Activated T-cell treated with anti-CD3 and anti-CD28 coated beads, Interleukin-2, amount 50 U/mL, for 4 hours (primary cell): ENCODE measurements around the gene RYR2. TPM values are rescaled to one million over a fixed set of nuclear protein-coding genes. Genes with fewer than 3 reads are reported as not detected.

Experiments
- ATAC-seq, 2 donors: fragments of 200-7000 bp; cut with Tn5 transposase; one replicate each; pipeline ENCODE4 v1.10.0; 2021
- DNase-seq: peaks from one replicate; pipeline ENCODE4 v3.0.0-alpha.2; 2020
- H3K27me3 Mint-ChIP-seq: one replicate; pipeline ENCODE4 v1.8.0; 2021; ENCODE audit warnings: low read depth, mixed read lengths
- H3K36me3 Mint-ChIP-seq: one replicate; pipeline ENCODE4 v1.8.0; 2022; ENCODE audit warnings: mixed read lengths; ENCODE audit not compliant: insufficient read depth
- H3K4me1 Mint-ChIP-seq: one replicate; pipeline ENCODE4 v1.8.0; 2021; ENCODE audit warnings: low read depth, mixed read lengths
- H3K4me3 Mint-ChIP-seq: one replicate; pipeline ENCODE4 v1.8.0; 2021; ENCODE audit warnings: mild to moderate bottlenecking, moderate library complexity, mixed read lengths
- H3K9me3 Mint-ChIP-seq: one replicate; pipeline ENCODE4 v1.8.0; 2021; ENCODE audit warnings: mixed read lengths
- total RNA-seq, 3 donors: library from RNA; stranded (reverse); gene quantifications; one replicate each; pipeline ENCODE4 v1.2.1, GENCODE V29; 2021

RYR2 gene
- total RNA-seq, 3 donors from 2014 or later, result 0.05 to 0.08 (median 0.05) TPM

DNA sequence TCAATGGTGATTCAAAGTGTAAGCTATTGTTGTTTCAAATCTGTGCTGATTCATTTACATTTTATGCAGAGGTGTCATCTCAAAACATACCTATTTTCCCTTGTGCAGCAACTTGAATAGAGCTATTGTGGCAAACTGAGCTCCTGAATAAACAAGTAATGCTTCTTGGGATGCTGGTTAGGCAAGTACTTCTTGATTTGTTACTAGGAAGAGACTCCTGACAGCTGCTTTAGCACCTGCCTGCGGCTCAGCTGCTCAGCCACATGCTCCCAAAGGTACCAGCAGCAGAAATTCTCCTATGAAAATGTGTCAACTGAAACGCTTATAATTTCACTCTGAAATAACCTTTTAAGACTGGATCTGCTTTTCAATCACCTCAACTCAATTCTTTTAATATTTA lies 352.3 kb downstream of the RYR2 start:
- DNase-seq, result no peak
- peaks cover 9% of the 10 kb centered on the region for H3K27me3 Mint-ChIP-seq
- H3K9me3 Mint-ChIP-seq, result peaks cover 2% of the 10 kb centered on the region
- H3K4me3 Mint-ChIP-seq, result no peak overlapping the region
- no peaks in the 10 kb centered on the region for H3K4me1 Mint-ChIP-seq
- no peaks in the 10 kb centered on the region for H3K36me3 Mint-ChIP-seq
- no peak for ATAC-seq

DNA sequence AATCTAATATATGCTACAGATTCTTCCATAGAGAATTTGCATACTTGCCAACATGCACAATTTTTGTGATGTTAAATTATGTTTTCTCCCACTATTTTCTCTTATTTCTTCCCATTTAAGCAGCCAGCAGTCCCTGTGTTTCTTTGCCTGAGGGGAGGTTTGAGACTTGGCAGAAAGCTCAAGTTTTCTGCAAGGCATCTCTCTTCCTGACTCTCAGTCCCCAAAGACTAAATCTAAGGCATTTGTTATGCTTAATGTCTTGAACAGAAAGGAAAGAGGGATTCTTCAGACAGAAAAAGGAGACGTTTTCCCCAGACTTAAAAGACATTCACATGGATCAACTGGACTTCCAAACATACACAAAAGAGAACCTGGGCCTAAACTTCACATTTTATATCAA lies 354.4 kb downstream of the RYR2 start:
- no peak overlapping the region for H3K4me3 Mint-ChIP-seq

DNA sequence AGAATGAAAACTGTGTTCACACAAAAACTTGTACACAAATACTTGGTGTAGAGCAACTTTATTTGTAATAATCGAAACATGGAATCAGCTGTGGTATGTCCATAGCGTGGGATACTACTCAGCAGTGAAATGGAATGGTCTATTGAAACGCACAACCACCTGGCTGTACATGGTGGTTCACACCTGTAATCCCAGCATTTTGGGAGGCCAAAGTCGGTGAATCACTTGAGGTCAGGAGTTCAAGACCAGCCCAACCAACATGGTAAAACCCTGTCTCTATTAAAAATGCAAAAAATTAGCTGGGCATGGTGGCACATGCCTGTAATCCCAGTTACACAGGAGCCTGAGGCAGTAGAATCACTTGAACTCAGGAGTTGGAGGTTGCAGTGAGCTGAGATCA lies 356.8 kb downstream of the RYR2 start:
- ATAC-seq, result no peak
- H3K4me1 Mint-ChIP-seq, result no peaks in the 10 kb centered on the region
- no peak for DNase-seq
- no peak overlapping the region for H3K4me3 Mint-ChIP-seq
- H3K27me3 Mint-ChIP-seq, result peaks cover 7% of the 10 kb centered on the region
- H3K9me3 Mint-ChIP-seq, result peaks cover 20% of the 10 kb centered on the region
- H3K36me3 Mint-ChIP-seq, result no peaks in the 10 kb centered on the region

More for the DNA sequence above, 354.4 kb downstream of the RYR2 start:
- ATAC-seq (no peak), DNase-seq (no peak)
- peaks cover 9% of the 10 kb centered on the region for H3K9me3 Mint-ChIP-seq
- no peaks in the 10 kb centered on the region for H3K36me3 Mint-ChIP-seq
- H3K4me1 Mint-ChIP-seq, result no peaks in the 10 kb centered on the region
- peaks cover 7% of the 10 kb centered on the region for H3K27me3 Mint-ChIP-seq

DNA sequence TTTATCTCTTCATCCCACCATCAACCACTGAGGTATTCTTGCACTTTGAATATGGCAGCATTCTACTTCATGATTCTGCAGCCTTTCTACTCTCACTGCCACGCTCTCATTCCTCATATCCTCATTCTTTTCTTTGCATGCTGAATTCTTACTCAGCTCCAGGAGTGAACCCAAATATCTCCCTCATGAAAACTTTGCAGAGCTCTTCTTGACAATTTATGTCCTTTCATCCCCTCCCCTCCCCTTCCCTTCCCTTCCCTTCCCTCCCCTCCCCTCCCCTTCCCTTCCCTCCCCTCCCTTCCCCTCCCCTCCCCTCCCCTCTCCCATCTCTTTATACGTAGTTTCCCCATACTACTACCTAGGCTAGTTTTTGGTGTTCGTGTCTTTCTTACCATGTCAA lies 363.9 kb downstream of the RYR2 start:
- ATAC-seq (no peak), DNase-seq (no peak)
- H3K4me3 Mint-ChIP-seq, result no peak overlapping the region
- no peaks in the 10 kb centered on the region for H3K4me1 Mint-ChIP-seq
- H3K36me3 Mint-ChIP-seq, result no peaks in the 10 kb centered on the region
- H3K9me3 Mint-ChIP-seq, result peaks cover 11% of the 10 kb centered on the region
- no peaks in the 10 kb centered on the region for H3K27me3 Mint-ChIP-seq

GRCh38 chr1:237411621-237412020 lies 369.6 kb downstream of the RYR2 start:
- peak; percentile 67 to 73 for ATAC-seq
- no peaks in the 10 kb centered on the region for H3K27me3 Mint-ChIP-seq

GRCh38 chr1:237416924-237417655 lies 375.1 kb downstream of the RYR2 start:
- ATAC-seq (no peak), DNase-seq (no peak)
- H3K9me3 Mint-ChIP-seq, result peaks cover 10% of the 10 kb centered on the region
- no peaks in the 10 kb centered on the region for H3K36me3 Mint-ChIP-seq
- H3K4me1 Mint-ChIP-seq, result peaks cover 1% of the 10 kb centered on the region
- H3K27me3 Mint-ChIP-seq, result no peaks in the 10 kb centered on the region
- H3K4me3 Mint-ChIP-seq, result no peak overlapping the region

More at GRCh38 chr1:237411621-237412020, 369.6 kb downstream of the RYR2 start:
- peaks cover 8% of the 10 kb centered on the region for H3K4me1 Mint-ChIP-seq
- H3K9me3 Mint-ChIP-seq, result peaks cover 10% of the 10 kb centered on the region
- no peak for DNase-seq
- H3K36me3 Mint-ChIP-seq, result no peaks in the 10 kb centered on the region
- no peak overlapping the region for H3K4me3 Mint-ChIP-seq

GRCh38 chr1:237428809-237429208 lies 386.8 kb downstream of the RYR2 start:
- Mint-ChIP-seq H3K27me3 (no peaks in the 10 kb centered on the region), H3K9me3 (no peaks in the 10 kb centered on the region), H3K36me3 (no peaks in the 10 kb centered on the region), H3K4me1 (no peaks in the 10 kb centered on the region), H3K4me3 (no peak overlapping the region)
- DNase-seq (no peak), ATAC-seq (no peak)

DNA sequence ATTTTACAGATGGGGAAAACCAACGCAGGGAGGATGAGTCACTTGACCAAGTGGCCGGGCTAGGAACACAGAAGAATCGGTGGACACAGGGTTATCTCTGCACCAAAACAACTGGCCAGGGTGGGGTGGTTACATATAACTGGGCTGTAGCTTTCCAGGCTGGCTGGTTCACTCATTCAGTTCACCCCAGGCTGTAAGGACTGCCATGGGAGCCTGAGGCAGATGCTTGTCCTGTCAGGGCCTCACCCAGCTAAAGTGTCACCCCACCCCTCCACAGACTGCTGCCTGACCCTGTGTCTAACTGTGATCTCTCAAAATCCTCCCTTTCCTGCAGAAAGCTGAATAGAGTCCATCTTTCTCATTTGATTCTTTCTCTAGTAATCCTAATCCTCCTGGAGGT lies 387.3 kb downstream of the RYR2 start:
- no peak for DNase-seq
- Mint-ChIP-seq H3K36me3 (no peaks in the 10 kb centered on the region), H3K4me3 (no peak overlapping the region), H3K9me3 (no peaks in the 10 kb centered on the region), H3K4me1 (no peaks in the 10 kb centered on the region), H3K27me3 (no peaks in the 10 kb centered on the region)
- no peak for ATAC-seq

DNA sequence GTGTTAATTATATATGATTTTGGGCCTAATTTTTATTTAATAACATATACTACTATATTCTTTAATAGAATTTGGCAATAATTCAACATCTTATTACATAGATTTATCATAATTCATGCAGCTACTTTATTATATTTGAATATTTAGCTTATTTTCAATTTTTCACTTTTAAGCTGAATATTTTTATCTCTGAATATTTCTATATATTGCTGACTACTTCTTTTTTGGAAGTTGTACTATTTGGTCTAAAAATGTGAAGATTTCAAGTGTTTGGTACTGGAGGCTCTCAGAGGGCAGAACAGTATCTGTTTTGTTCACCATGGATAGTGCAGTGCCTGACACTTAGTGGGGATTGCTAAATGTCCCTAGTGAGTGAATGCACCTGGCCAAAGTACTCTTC lies 389.5 kb downstream of the RYR2 start:
- ATAC-seq (no peak), DNase-seq (no peak)
- no peaks in the 10 kb centered on the region for H3K4me1 Mint-ChIP-seq
- no peaks in the 10 kb centered on the region for H3K36me3 Mint-ChIP-seq
- H3K9me3 Mint-ChIP-seq, result no peaks in the 10 kb centered on the region
- no peaks in the 10 kb centered on the region for H3K27me3 Mint-ChIP-seq
- H3K4me3 Mint-ChIP-seq, result no peak overlapping the region

- H3K9me3 Mint-ChIP-seq, result no peaks in the 10 kb centered on the region
- H3K36me3 Mint-ChIP-seq, result no peaks in the 10 kb centered on the region
- DNase-seq (no peak), ATAC-seq (no peak)
- no peaks in the 10 kb centered on the region for H3K4me1 Mint-ChIP-seq
- no peaks in the 10 kb centered on the region for H3K27me3 Mint-ChIP-seq
- H3K4me3 Mint-ChIP-seq, result no peak overlapping the region
Measured at GRCh38 chr1:237440346-237440745, 398.4 kb downstream of the RYR2 start.

DNA sequence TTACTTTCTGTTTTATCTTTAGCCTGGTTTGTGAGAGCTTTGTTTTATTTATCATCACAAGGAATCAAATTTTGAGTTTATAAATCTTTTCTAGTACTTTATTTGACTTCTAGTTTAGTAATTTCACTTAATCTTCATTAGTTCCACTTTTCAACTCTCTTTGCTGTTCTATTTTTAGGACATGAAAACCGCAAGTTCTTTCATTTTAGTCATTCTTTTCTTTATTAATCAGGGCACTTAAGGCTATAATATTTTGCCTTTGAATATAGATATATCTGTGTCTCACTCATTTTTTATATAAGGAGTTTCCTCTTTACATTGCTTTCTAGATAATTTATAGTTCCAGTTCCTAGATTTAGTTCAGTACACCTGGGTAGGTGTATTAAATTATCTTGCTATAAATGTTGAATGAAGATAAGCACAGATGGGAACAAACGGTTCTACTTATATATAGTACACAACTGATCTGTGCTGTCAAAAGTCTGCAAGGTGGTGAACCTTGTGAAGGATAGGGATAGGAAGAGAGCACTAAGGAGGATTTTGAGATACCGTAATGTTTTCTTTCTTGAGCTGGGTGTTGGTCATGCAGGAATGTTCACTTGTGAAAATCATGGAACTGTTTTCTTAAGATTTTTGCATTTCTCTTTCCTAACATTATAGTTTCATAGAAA lies 402.3 kb downstream of the RYR2 start:
- H3K9me3 Mint-ChIP-seq, result no peaks in the 10 kb centered on the region
- DNase-seq (no peak), ATAC-seq (no peak)
- no peaks in the 10 kb centered on the region for H3K36me3 Mint-ChIP-seq
- H3K27me3 Mint-ChIP-seq, result no peaks in the 10 kb centered on the region
- H3K4me1 Mint-ChIP-seq, result no peaks in the 10 kb centered on the region
- H3K4me3 Mint-ChIP-seq, result no peak overlapping the region

DNA sequence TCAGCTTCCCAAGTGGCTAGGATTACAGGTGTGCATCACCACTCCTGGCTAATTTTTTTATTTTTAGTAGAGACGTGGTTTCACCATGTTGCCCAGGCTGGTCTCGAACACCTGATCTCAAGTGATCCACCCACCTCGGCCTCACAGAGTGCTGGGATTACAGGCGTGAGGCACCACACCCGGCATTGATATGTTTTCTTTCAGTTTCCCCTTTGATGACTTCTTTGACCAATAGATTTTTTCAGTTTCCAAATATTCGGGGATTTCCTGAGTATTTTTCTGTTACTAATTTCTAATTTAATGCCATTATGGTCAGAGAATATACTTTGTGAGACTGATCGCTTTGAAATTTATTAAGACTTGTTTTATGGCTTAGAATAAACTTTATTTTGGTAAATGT lies 406.1 kb downstream of the RYR2 start:
- Mint-ChIP-seq H3K9me3 (no peaks in the 10 kb centered on the region), H3K27me3 (peaks cover 7% of the 10 kb centered on the region)

GRCh38 chr1:237457573-237457972 lies 415.6 kb downstream of the RYR2 start:
- no peaks in the 10 kb centered on the region for H3K36me3 Mint-ChIP-seq
- H3K4me3 Mint-ChIP-seq, result no peak overlapping the region
- no peaks in the 10 kb centered on the region for H3K9me3 Mint-ChIP-seq
- ATAC-seq, result no peak
- DNase-seq, result no peak
- no peaks in the 10 kb centered on the region for H3K27me3 Mint-ChIP-seq
- H3K4me1 Mint-ChIP-seq, result no peaks in the 10 kb centered on the region

More for the DNA sequence above, 406.1 kb downstream of the RYR2 start:
- no peak for ATAC-seq
- H3K4me3 Mint-ChIP-seq, result no peak overlapping the region
- H3K4me1 Mint-ChIP-seq, result no peaks in the 10 kb centered on the region
- no peaks in the 10 kb centered on the region for H3K36me3 Mint-ChIP-seq
- no peak for DNase-seq

DNA sequence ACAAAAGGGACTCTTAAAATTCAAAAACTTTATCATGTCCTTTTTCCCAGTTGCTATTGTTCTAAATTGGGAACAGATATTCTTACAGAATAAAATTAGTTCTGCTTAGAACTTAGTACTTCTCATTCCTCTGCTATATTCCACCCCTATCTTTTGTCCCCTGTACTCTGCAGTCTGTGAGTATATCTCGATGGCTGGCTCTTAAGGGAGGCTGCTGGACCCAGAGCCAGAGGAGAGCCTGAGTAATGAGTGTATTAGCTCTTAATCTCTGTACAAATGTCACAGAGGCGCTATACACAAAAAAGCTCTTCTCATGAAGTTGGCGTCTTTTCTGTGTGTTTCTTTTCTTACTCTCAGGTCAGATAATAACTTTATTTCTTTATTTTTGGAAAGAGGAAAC lies 425.3 kb downstream of the RYR2 start:
- H3K27me3 Mint-ChIP-seq, result no peaks in the 10 kb centered on the region
- ATAC-seq, result no peak
- H3K9me3 Mint-ChIP-seq, result no peaks in the 10 kb centered on the region
- no peaks in the 10 kb centered on the region for H3K4me1 Mint-ChIP-seq
- H3K36me3 Mint-ChIP-seq, result no peaks in the 10 kb centered on the region
- H3K4me3 Mint-ChIP-seq, result no peak overlapping the region
- DNase-seq, result no peak

DNA sequence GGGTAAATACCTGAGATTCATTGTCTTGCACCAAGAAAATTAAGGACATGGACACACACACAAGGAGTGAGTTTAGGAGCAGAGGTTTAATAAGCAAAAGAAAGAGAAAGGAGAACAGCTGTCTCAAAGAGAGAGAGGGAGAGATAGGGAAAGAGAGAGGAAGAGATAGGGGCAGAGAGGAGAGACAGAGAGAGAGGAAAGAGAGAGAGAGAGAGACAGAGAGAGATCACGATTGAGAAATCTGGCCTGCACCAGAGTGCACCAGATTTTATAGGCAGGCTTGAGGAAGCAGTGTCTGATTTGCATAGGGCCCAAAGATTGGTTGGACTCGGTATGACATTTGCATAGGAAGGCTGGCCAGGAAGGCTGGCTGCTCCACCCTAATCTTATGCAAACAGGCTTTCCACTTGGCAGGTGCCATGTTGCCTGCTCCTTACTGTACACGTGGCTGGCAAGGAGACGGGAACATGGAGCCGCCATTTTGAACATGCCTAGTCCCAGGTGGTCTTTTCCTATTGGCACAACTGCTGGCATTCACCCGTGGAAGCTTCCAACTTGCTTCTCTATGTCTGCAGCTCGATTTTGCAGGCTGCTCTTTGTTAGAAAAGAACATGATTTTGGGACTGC lies 428.8 kb downstream of the RYR2 start:
- no peak for DNase-seq
- Mint-ChIP-seq H3K9me3 (no peaks in the 10 kb centered on the region), H3K27me3 (no peaks in the 10 kb centered on the region), H3K4me1 (no peaks in the 10 kb centered on the region), H3K36me3 (no peaks in the 10 kb centered on the region), H3K4me3 (no peak overlapping the region)
- no peak for ATAC-seq
